Smooth muscle cell (in vitro differentiated cells): Measurements from ENCODE around the gene SYNGR2. TPM values are rescaled to one million over a fixed set of nuclear protein-coding genes. Genes with fewer than 3 reads are reported as not detected.
A peak's percentile ranks its signal among the peaks of the same experiment; 100 is the strongest.

ENCODE experiments used
- DNase-seq: peaks from one replicate; lab custom pipeline; 2025; ENCODE audit not compliant: unreplicated experiment; lab: John Stamatoyannopoulos, UW
- H2AFZ ChIP-seq: fragments of 200-600 bp; sonication (generic); 2 replicates; pipeline ENCODE4 v1.6.0; 2016; ENCODE audit warnings: antibody characterized with exemption, low read depth, mild to moderate bottlenecking
- H3F3A ChIP-seq: fragments of 200-600 bp; sonication (generic); 2 replicates; pipeline ENCODE4 v1.6.0; 2017; ENCODE audit warnings: antibody characterized with exemption, low read depth
- H3K27ac ChIP-seq: fragments of 200-600 bp; sonication (generic); 2 replicates; pipeline ENCODE4 v1.5.1; 2016; ENCODE audit warnings: low read depth, mild to moderate bottlenecking
- H3K27me3 ChIP-seq: fragments of 200-600 bp; sonication (generic); 2 replicates; pipeline ENCODE4 v1.6.1; 2016; ENCODE audit warnings: low read depth, mild to moderate bottlenecking
- H3K36me3 ChIP-seq: fragments of 200-600 bp; sonication (generic); 2 replicates; pipeline ENCODE4 v1.5.1; 2016; ENCODE audit warnings: low read depth
- H3K4me1 ChIP-seq: fragments of 200-600 bp; sonication (generic); 2 replicates; pipeline ENCODE4 v1.5.1; 2016; ENCODE audit warnings: low read depth
- H3K4me2 ChIP-seq: fragments of 200-600 bp; sonication (generic); 2 replicates; pipeline ENCODE4 v1.6.0; 2016; ENCODE audit warnings: mild to moderate bottlenecking
- H3K4me3 ChIP-seq: fragments of 200-600 bp; sonication (generic); 2 replicates; pipeline ENCODE4 v1.5.1; 2016; ENCODE audit warnings: mild to moderate bottlenecking
- H3K79me2 ChIP-seq: fragments of 200-600 bp; sonication (generic); 2 replicates; pipeline ENCODE4 v1.6.0; 2016; ENCODE audit warnings: low read depth, mild to moderate bottlenecking
- H3K9ac ChIP-seq: fragments of 200-600 bp; sonication (generic); 2 replicates; pipeline ENCODE4 v1.6.0; 2016; ENCODE audit warnings: low read depth
- H3K9me3 ChIP-seq: fragments of 200-600 bp; sonication (generic); replicated peaks from 2 replicates; pipeline ENCODE4 v1.5.1; 2016; ENCODE audit warnings: low read depth
- H4K20me1 ChIP-seq: fragments of 200-600 bp; sonication (generic); 2 replicates; pipeline ENCODE4 v1.6.0; 2016; ENCODE audit warnings: low read depth
- WGBS: methylation state at CpG from one replicate; pipeline ENCODE4 v1.1.7; 2016; ENCODE audit warnings: low lambda C conversion rate; 5-methylcytosine and 5-hydroxymethylcytosine counted together
- polyA plus RNA-seq: library from polyadenylated mRNA; unstranded; fragments of >200 nt; fragmentation: Nextera tagmentation; extraction: Ambion mirVana; gene quantifications from 2 replicates; pipeline ENCODE4 v1.2.1, GENCODE V29; 2016
- total RNA-seq: library from RNA; depleted of rRNA; stranded (reverse); fragments of >200 nt; gene quantifications from 2 replicates; pipeline ENCODE4 v1.2.3, GENCODE V29; 2014
- TF ChIP-seq, protein P1 (sequence below): fragments of 200-600 bp; sonication (generic); IDR thresholded peaks from 2 replicates; pipeline ENCODE4 v1.5.1; 2017; ENCODE audit warnings: borderline replicate concordance, mild to moderate bottlenecking, antibody characterized with exemption; ENCODE audit not compliant: insufficient read depth, poor library complexity, severe bottlenecking

SYNGR2 gene
- total and polyA plus RNA-seq, 2 experiments from 2014 or later = 46.1 to 64.7 TPM

GRCh38 chr17:78140169-78141051, 28.0 kb upstream of the SYNGR2 start:
- H3K79me2 ChIP-seq = no peaks in the 10 kb centered on the region
- no peaks in the 10 kb centered on the region for H3K4me1 ChIP-seq
- TF ChIP-seq, protein P1, sequence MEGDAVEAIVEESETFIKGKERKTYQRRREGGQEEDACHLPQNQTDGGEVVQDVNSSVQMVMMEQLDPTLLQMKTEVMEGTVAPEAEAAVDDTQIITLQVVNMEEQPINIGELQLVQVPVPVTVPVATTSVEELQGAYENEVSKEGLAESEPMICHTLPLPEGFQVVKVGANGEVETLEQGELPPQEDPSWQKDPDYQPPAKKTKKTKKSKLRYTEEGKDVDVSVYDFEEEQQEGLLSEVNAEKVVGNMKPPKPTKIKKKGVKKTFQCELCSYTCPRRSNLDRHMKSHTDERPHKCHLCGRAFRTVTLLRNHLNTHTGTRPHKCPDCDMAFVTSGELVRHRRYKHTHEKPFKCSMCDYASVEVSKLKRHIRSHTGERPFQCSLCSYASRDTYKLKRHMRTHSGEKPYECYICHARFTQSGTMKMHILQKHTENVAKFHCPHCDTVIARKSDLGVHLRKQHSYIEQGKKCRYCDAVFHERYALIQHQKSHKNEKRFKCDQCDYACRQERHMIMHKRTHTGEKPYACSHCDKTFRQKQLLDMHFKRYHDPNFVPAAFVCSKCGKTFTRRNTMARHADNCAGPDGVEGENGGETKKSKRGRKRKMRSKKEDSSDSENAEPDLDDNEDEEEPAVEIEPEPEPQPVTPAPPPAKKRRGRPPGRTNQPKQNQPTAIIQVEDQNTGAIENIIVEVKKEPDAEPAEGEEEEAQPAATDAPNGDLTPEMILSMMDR = no peak
- H3K36me3 ChIP-seq = no peaks in the 10 kb centered on the region
- no peak overlapping the region for H3K4me2 ChIP-seq
- no peaks in the 10 kb centered on the region for H3F3A ChIP-seq
- 40% methylated on average over 38 of the region's 58 CpGs for WGBS
- no peaks in the 10 kb centered on the region for H3K27me3 ChIP-seq
- H3K9ac ChIP-seq = no peak overlapping the region
- H2AFZ ChIP-seq = no peak overlapping the region
- DNase-seq = peak; percentile 33
- no peak overlapping the region for H3K4me3 ChIP-seq
- no peaks in the 10 kb centered on the region for H4K20me1 ChIP-seq
- H3K27ac ChIP-seq = no peak overlapping the region
- no peaks in the 10 kb centered on the region for H3K9me3 ChIP-seq

DNA sequence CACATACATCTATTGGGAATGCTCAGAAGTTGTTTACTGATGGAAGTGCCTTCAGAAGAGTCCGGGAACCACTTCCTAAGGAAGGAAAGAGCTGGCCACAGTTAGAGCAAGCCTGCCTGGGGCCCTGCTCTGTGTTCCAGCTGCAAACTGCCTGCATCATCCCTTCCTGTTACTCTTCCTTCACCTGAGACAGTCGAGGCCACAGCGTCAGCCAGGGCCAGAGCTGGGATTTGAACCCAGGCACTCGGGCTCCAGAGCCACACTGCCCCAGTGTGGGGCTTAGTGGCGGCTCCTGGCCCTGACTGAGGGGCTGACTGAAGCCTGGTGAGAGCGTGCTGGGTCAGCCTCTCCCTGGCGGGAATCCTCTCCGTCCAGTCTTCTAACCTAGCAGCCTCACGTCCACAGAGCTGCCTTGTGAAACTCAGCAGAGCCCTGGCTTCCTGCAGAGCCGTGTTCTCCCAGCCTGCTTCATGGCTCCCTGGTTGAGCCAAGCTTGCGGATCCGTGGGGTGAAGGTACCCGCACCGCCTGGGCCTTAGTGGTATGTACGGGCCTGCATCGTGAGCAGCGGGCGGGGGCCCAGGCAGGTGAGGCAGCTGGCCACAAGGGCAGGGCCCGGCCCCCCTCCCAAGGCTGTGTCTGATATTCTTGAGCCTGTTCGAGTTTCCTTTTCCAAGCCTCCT, 26.8 kb upstream of the SYNGR2 start:
- no peak for DNase-seq
- no peaks in the 10 kb centered on the region for H4K20me1 ChIP-seq
- H3K4me2 ChIP-seq = no peak overlapping the region
- 77% methylated on average over 20 of the region's 20 CpGs for WGBS
- H3K4me1 ChIP-seq = no peaks in the 10 kb centered on the region
- no peaks in the 10 kb centered on the region for H3K36me3 ChIP-seq
- no peaks in the 10 kb centered on the region for H3K79me2 ChIP-seq
- H3F3A ChIP-seq = no peaks in the 10 kb centered on the region
- no peaks in the 10 kb centered on the region for H3K27me3 ChIP-seq
- H3K27ac ChIP-seq = peak overlapping the region; percentile 3
- H3K9ac ChIP-seq = no peak overlapping the region
- TF ChIP-seq, protein P1 = no peak
- no peak overlapping the region for H3K4me3 ChIP-seq
- H2AFZ ChIP-seq = no peak overlapping the region
- no peaks in the 10 kb centered on the region for H3K9me3 ChIP-seq

DNA sequence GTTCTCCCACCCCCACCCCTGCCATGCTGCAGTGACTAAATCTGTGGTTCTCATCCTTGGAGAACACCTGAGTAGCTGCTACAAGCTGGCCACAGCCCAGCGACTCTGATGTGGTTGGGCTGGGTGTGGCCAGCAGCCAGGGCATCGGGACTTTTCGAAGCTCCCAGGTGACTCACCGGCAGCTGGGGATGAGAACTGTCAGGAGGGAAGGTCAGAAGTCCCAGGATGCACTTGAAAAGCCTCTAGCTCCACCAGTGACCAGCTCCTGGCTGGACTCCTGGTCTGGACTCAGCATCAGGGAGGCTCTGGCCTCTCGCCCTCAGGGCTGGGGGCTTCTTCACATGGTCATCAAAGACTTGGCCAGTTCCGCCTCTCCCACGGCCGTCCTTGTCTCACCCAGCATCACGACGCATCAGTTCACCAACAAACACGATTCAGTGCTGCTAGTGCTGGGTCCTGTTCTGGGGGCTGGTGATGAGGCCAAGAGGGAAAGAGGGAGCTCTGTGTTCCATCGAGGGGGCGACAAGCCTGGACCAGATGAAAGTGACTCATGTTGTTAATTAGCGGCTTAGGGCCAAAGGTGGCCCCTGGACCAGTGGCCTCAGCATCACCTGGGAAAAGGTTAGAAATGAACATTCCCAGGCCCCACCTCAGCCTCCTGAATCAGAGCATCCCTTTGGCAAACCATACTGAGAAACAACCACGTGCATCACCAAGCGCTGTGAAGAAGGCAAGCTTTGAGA, 26.1 kb upstream of the SYNGR2 start:
- H3K4me1 ChIP-seq = no peaks in the 10 kb centered on the region
- no peak overlapping the region for H3K9ac ChIP-seq
- no peaks in the 10 kb centered on the region for H3K27me3 ChIP-seq
- H3K9me3 ChIP-seq = no peaks in the 10 kb centered on the region
- no peaks in the 10 kb centered on the region for H3K79me2 ChIP-seq
- H2AFZ ChIP-seq = no peak overlapping the region
- H3K4me2 ChIP-seq = no peak overlapping the region
- no peak for DNase-seq
- no peaks in the 10 kb centered on the region for H3K36me3 ChIP-seq
- H4K20me1 ChIP-seq = no peaks in the 10 kb centered on the region
- no peaks in the 10 kb centered on the region for H3F3A ChIP-seq
- H3K4me3 ChIP-seq = no peak overlapping the region
- H3K27ac ChIP-seq = no peak overlapping the region
- TF ChIP-seq, protein P1 = no peak
- WGBS = 73% methylated on average over 16 of the region's 16 CpGs
